Measurements from ENCODE around the gene CKS2.

GRCh38 chr9:89363311-89363670, 52.3 kb downstream of the CKS2 start:
- TF ChIP-seq POLR2A (IDR thresholded peaks at IDR 0.05): no peak
- TF ChIP-seq, protein P1, sequence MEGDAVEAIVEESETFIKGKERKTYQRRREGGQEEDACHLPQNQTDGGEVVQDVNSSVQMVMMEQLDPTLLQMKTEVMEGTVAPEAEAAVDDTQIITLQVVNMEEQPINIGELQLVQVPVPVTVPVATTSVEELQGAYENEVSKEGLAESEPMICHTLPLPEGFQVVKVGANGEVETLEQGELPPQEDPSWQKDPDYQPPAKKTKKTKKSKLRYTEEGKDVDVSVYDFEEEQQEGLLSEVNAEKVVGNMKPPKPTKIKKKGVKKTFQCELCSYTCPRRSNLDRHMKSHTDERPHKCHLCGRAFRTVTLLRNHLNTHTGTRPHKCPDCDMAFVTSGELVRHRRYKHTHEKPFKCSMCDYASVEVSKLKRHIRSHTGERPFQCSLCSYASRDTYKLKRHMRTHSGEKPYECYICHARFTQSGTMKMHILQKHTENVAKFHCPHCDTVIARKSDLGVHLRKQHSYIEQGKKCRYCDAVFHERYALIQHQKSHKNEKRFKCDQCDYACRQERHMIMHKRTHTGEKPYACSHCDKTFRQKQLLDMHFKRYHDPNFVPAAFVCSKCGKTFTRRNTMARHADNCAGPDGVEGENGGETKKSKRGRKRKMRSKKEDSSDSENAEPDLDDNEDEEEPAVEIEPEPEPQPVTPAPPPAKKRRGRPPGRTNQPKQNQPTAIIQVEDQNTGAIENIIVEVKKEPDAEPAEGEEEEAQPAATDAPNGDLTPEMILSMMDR (IDR thresholded peaks at IDR 0.05): no peak
- no peak for TF ChIP-seq EP300 (IDR thresholded peaks at IDR 0.05)
